Activated CD4-positive, alpha-beta T cell treated with anti-CD3 and anti-CD28 coated beads, Interleukin-10, Interleukin-2, amounts not matched to agents 100 ng/mL and 50 ng/mL, durations not matched to agents 16 hours and 8 hours (primary cell): ENCODE measurements around the gene PCLO.

Source experiments
- DNase-seq: peaks from one replicate; pipeline ENCODE4 v3.0.0-alpha.2; 2020

Gene PCLO

DNA sequence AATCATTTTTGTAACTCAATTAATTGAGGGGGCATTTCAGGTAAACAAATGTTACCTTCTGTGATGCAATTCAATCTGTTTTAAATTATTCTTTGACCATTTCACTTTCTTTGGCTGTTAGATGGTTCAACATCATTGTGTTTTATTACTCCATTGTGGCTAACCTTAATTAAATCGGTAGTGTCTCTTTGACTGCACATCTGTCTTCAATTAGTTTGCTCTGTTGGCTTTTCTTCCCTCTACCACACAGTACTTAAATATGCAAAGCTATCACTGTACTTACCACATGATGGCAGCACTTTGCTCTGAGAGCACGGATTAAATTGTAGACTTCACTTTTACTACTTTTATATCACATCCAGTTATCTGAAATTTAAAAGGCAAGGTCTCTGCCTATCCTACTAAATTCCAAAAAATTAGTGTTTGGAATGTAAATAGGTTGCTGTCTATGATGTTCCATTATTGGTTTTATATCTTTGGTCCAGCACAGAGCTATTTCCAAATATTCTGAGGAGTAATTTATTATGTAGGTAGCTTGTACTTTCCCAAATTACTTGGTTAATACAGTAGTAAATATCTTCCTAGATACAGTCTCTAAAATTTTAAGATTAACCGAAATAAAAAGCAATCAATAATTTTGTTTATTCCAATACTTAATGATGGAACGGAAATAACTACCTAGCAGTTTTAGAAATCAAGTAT, 352.0 kb downstream of the PCLO start:
- peak; percentile 23 for DNase-seq

GRCh38 chr7:82808633-82809032, 354.1 kb downstream of the PCLO start:
- no peak for DNase-seq

- no peak for DNase-seq
Observed at GRCh38 chr7:82805527-82805960, 357.1 kb downstream of the PCLO start.

GRCh38 chr7:82803411-82803810, 359.3 kb downstream of the PCLO start:
- DNase-seq = no peak

GRCh38 chr7:82789883-82790609, 372.6 kb downstream of the PCLO start:
- no peak for DNase-seq

- DNase-seq = no peak
Observed at GRCh38 chr7:82778021-82778420, 384.7 kb downstream of the PCLO start.

GRCh38 chr7:82762880-82763279, 399.8 kb downstream of the PCLO start:
- no peak for DNase-seq

DNA sequence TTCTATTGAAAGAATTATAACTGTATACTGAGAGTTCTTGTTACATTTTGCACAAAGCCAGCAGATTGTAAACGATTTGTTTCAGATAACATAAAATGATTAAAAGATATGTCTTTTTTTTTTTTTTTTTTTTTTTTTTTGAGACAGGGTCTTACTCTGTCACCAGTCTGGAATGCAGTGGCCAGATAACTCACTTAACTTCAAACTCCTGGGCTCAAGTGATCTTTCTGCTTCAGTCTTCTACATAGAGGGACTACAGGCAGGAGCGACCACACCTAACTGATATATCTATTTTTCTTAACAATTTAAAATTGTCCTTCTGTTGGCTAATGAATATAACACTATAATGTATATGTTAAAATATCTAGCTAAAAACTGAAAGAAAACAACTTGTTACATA, 401.9 kb downstream of the PCLO start:
- no peak for DNase-seq

GRCh38 chr7:82760074-82760473, 402.6 kb downstream of the PCLO start:
- no peak for DNase-seq

DNA sequence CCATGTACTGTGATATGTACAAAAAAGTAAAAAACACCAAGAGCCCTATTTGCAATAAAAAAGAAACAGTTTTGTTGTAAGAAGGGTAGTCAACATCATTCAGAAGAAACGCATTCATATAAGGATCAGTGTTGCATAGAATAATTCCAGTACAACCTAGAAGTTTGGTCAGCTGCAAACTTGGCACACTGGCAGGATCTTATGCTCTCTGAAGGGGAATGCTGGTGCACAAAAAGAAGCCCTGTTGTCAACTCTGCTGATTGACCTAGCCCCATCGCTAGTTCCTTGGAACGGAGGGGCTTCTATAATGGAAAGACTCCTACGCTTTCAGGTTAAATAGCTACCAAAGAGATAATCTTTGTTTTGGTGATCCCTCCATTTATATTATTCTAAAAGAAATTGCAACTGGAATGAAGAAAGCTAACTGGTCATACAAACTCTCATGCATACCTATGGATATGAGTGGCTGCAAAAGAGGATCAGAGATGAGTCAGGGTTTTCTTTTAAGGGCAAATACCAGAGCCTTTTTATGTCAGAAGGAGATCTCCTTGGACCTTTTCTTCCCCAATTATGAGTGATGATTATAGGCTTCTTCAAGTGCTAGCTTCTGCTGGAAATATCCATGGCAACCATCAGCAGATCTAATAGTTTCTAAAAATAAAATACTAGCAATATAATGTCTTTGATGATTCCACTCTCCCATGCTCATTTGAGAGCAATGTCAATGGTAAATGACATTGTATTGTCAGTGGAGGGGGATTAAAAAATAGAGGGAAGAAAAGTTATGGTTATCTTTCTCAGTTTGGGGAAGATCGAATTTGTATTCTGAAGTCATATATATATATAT, 406.8 kb downstream of the PCLO start:
- DNase-seq = no peak

GRCh38 chr7:82750007-82750406, 412.7 kb downstream of the PCLO start:
- no peak for DNase-seq

- DNase-seq = no peak
Observed at GRCh38 chr7:82745820-82746219, 416.9 kb downstream of the PCLO start.

DNA sequence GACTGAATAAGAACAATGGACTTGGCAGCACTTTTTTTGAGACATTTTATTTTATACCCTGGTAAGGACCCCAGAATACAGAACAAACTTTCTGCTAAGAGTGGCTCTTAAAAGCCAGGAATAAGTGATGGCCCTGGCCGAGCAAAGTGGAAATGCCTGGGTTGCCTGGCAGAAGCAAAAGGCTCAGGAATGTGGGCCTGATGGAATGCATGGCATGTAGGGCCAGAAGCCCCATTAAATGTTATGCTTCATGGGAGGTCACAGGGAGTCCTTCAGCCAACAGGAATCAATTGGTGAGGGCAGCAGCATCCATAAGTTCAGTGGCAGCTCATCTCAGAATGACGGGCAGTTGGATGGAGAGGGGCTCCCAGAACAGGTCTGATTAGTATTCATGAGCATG, 417.6 kb downstream of the PCLO start:
- no peak for DNase-seq

- DNase-seq = no peak
Observed at GRCh38 chr7:82742163-82742562, 420.5 kb downstream of the PCLO start.

DNA sequence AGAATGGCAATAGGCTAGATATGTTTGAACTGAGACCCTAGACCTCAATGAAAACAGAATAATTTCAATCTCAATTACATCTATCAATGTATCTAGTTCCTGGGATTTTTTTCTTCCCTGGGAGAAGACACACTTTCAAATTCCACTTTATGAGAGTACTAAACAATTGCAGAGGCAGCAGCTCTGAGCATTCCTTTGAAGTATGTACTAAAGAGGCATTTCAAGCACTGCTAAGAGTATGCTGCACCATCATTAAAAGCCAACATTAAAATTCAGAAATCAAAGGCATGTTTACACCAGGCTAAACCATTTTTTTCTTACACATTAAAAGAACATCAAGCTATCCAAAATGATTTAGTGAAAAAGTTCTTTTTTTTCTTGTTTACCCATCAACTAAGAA, 421.2 kb downstream of the PCLO start:
- DNase-seq = no peak

DNA sequence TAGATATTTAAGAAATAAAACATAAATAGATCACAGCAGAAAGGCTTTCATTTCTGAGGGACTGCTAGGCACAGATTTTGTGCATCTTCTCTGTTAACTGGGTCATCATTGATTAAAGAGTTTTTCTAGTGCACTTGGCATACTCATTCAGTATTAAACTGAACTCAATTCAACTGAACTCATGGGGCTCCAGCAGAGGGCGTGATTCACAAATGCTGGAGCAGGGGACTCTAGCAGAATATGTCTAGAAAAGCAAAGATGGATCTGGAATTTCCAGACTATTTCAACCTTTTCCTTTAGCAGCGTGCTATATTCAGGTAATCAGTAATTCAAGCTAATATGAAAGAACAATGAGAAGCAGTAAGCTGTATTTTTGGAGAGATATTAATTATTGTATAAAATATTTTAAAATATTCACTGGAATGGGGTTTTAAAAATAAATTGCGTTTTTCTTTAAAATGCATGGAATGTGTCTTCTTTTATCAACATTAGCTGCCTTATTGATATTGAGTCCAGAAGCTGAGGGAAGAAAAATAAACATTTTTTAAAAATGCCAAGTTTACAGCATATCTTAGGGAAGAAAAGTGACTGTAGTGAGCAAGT, 422.3 kb downstream of the PCLO start:
- peak; percentile 13 for DNase-seq

DNA sequence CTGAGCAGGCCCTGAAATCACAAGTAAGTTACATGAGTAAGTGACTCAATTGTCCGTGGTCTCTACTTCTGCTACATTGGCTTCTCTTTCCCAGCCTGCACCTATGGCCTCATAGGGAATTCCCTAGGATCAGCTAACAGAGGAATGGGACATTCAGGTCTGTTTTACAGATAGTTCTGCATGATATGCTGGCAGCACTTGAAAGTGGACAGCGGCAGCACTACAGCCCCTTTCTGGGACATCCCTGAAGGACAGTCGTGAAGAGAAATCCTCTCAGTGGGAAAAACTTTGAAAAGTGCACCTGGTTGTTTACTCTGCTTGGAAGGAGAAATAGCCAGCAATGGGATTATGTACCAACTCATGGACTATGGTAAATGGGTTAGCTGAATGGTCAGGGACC, 426.1 kb downstream of the PCLO start:
- no peak for DNase-seq

DNA sequence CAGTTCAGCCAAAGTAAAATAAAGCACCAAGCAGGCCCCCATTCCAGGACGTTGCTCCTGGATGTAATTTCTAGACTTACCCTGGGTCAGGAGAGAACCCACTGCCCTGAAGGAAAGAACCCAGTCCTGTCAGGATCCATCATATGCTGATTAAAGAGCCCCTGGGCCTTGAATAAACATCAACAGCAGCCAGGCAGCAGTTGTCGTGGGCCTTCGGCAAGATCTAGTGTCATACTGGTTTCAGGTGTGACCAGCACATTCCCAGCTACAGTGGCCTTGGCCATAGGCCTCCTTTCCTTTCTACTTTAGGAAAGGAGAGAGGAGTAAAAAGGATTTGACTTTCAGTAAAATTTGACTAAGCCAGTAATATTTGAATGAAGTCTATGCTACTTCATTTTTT, 430.0 kb downstream of the PCLO start:
- DNase-seq = no peak

DNA sequence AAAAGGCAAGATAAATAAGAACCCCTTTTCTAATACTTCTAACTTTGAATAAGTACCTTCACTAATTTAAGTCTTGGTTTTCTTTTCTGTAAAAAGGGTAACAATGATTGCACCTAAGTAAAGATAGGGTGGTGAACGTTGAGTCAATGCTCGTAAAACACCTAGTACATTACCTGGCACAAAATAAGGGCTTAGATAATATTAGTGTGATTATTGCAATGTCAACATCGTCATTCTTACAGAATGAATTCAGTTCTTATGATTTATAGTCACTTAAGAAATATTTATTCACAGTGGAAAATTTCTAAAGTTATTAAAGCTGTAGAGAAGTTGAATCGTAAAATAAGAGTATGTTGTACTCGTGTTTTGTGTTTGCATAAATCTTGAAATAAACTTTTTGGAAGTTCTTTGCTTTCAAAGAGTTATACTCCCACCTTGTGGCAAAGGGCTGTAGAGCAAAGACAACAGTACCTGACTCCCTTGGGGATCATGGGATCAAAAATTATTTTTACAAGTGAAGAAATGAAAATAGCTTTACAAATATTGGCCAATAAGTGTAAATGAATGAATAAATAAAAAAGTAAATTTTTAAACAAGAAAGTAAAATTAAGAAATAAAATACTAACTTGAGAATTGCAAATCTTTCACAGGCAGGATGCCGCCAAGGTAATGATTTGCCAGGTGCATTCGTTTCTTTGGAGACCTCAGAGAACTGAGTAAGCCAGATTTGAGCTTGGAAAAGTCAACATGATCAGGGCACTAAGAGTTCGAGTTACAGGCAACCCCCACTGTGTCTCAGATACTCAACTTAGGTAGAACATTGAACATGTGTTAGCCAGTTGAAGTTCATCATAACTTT, 433.3 kb downstream of the PCLO start:
- DNase-seq = peak; percentile 5

DNA sequence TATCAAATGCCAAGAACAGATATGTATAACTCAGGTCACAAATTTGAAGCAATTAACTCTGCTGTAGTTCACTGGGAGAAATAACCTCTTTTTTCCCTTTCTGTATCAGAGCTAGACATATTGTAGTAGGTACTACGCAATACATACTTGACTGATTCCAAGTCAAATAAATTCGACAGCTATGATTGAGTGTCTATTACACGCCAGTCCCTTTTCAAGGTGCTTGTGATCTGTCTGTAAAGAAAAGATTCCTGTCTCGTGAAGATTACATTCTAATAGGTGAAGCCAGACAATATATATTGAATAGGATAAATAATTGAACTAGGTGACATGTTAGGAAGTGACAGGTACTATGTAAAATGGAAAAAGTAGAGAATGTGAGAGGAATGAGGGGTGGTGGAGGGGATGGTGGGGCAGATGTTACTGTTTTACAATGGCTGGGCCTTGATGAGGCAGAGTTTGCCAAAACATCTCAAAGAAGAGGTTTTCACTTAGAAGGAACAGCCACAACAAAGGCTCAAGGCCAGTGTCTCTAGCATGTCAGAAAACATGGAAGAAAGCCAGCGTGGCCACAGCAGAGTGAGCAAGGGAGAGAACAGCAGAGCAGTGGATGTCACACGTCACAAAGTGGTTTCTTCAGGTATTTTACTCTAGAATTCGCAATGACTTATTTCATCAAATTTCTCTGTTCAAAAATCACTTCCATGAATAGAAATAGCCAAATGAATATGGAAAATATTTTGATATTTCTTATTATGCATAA, 436.5 kb downstream of the PCLO start:
- no peak for DNase-seq

- DNase-seq = no peak
Observed at GRCh38 chr7:82723411-82723810, 439.3 kb downstream of the PCLO start.

DNA sequence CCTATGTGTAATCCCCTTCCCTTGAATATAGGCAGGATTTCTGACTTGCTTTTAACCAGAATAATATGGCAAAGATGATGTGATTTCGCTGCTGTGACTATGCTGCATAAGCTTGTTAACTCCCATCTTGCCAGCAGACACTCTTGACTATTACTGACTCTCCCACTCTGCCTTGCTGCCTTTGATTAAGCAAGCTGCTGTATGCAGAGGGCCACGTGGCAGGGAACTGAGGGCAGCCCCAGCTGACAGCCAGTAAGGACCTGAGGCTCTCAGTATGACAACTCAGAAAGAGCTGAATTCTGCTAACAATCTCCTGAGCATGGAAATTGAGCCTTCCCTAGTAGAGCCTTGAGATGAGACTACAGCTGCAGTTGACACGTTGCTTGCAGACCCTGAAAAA, 439.7 kb downstream of the PCLO start:
- no peak for DNase-seq
